Gastrocnemius medialis (tissue), 4 donors: Measurements from ENCODE around the gene LCORL.

ENCODE experiments used
- CTCF ChIP-seq, 5 experiments: fragments of 450-650 bp in 3 of 5; fragments of 200-600 bp in 2 of 5; sonication (generic) in 2 of 5; IDR thresholded peaks in 4 of 5; conservative IDR thresholded peaks in 1 of 5; 1 replicate in 4 of 5; 2 replicates in 1 of 5; pipeline ENCODE4 v1.5.1; 2016 to 2019; ENCODE audit warnings: antibody characterized with exemption in 5 of 5, mild to moderate bottlenecking in 3 of 5, moderate library complexity in 3 of 5
- POLR2A ChIP-seq, 2 donors: fragments of 450-650 bp; IDR thresholded peaks; one replicate each; pipeline ENCODE4 v1.6.1; 2017; ENCODE audit warnings: antibody characterized with exemption in 2 of 2, mild to moderate bottlenecking in 2 of 2, moderate library complexity in 2 of 2

- TF ChIP-seq CTCF (IDR thresholded peaks at IDR 0.05 in 4 of 5, conservative IDR thresholded peaks at IDR 0.05 in 1 of 5) (no peak), POLR2A (IDR thresholded peaks at IDR 0.05) (no peak)
Observed at GRCh38 chr4:17869327-17869726, 152.2 kb downstream of the LCORL start.
